NCI-H345 treated with DMSO at 0.1 percent for 48 hours (cell line): ENCODE data around the gene ADD2.

ENCODE experiments used
- DNase-seq: peaks from one replicate; lab custom pipeline; 2025; ENCODE audit not compliant: unreplicated experiment; lab: John Stamatoyannopoulos, UW

Gene ADD2

GRCh38 chr2:70707706-70708105 lies 60.3 kb downstream of the ADD2 start:
- DNase-seq = no peak

DNA sequence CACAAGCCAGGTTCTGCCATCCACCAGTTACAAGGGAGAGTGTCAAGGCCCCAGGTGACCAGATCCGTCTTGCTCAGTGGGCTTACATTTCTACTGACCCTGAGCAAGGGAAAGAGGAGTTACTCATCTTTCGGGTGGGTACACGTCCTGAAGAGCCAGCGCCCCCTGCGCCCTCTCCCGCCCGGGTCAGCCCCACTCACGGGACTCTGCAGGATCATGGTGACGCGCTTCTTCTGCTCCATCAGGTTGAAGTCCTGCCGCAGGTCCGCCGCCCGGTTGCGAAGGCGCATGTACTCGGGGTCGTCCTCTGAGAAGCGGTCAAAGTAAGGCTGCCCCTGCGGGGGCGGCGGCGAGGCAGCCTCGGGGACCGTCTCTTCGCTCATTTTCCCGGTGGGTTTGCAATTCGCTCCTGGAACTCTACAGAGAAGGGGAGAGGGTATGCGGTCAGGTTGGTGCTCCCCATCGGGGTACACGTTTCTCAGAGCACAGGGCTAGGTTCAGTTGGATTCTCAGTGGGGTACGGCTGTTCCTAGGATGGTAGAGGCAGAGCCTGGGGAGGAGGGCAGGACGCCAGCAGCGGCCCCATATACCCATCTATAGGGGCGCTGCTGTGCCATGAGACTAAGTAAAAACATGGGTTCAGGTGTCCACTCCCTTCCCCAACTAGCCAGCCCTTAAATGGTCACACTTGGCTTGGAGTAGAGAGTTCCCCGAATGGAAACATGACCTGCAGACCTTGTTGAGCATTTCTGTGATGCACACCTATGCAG lies 61.8 kb downstream of the ADD2 start:
- no peak for DNase-seq

DNA sequence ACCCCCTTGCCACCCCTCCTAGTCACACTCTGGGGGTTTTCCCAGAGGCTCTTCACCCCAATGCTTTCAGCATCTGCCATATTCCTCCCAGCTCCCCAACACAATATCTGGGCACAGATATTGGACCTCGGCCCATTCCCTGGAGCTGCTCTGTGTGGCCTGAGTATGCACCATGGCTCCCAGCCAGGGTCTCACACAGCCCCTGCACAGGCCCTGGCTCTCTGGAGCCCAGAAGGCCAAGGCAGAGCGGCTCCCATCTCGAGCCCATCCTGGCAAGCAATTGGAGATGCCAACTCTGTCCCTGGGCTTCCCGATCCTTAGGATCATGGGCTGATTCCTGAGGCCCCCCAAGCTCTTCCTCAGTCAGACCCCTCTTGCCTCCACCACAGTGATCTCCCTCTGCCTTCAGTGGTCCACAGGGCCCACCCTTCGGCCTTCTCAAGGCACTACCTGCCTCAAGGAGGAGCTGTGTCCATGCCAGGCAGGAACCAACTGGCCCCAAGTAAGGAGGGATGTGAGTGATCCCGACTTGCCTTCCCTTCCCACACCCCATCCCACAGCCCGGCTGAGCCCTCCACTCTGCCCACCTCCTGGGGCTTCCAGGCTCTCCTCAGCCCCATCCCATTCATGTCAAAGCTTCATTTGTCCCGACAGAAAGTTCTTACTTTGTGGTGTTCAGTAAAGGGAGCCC lies 62.7 kb downstream of the ADD2 start:
- no peak for DNase-seq

- no peak for DNase-seq
Observed at GRCh38 chr2:70703900-70704549, 64.0 kb downstream of the ADD2 start.

- no peak for DNase-seq
Observed at GRCh38 chr2:70702711-70703395, 65.1 kb downstream of the ADD2 start.

- DNase-seq = no peak
Observed at GRCh38 chr2:70698847-70699246, 69.2 kb downstream of the ADD2 start.

DNA sequence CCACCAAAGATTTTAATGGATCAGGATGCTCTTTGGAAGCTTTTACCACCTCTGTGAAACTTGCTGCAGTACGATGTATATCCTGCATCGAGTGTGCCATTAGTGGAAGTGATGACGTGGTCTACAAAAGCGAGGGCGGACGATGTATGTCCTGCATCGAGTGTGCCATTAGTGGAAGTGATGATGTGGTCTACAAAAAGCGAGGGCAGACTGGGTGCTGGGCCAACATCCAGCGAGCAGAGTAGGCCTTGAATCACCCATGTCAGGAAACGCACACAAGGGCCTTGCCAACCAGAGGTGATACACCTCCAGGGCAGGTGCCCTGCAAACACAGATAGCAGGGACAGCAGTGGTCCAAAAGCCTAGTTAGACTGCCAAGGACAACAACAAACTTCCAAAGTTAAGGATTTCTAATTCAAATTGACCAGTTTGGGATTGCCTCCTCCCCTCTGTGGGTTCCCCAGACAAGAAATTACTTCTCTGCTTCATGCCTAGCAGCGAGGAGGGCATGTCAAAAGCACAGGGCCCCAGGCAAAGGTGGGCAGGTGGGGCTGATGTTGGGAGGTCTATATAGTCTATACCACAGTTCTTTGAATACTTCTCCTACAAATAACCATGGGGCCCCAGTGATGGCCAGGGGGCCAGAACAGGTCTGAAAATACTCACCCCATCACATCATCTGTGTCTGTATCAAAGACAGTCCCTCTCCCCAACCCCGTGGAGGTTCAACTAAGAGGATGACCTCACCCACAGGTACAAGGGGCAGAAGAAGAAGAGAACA lies 70.2 kb downstream of the ADD2 start:
- no peak for DNase-seq

DNA sequence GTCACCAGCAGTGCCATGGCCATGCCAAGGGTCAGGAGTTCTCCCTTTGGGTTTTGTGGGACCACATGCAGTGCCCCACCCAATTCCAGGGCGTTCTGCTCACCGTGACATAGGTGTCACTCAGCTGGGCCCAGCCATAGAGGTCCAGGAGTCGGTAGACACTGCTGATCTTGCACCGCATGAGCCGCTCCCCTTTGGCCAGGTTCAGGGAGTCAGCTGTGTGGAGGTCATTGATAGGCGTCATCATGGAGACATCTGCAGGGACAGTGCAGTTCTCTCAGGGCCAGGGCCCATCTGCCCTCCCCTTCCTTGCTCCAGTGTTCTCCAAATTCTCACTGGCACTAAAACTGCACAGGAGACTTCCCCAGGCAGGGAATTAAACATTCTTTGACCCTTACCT lies 71.9 kb downstream of the ADD2 start:
- DNase-seq = no peak

DNA sequence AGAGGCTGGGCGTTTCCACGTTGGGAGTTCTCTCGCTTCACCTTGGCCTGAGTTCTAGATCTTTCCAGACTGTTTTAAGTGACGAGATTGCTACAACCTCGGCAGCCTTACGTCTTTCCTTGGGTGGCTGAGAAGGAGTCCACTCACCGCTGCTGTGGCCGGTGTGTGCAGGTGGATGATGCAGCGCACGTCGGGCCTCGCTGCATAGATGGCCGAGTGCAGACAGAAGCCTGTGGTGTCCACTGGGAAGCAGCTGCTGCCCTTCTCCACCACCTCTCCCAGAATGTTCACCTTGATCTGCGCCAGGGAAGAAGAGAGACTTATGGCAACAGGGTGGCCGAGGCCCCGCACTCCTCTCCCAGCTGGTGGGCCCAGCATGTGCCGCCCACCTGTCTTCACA lies 75.7 kb downstream of the ADD2 start:
- DNase-seq = no peak

- no peak for DNase-seq
Observed at GRCh38 chr2:70691497-70692140, 76.4 kb downstream of the ADD2 start.

DNA sequence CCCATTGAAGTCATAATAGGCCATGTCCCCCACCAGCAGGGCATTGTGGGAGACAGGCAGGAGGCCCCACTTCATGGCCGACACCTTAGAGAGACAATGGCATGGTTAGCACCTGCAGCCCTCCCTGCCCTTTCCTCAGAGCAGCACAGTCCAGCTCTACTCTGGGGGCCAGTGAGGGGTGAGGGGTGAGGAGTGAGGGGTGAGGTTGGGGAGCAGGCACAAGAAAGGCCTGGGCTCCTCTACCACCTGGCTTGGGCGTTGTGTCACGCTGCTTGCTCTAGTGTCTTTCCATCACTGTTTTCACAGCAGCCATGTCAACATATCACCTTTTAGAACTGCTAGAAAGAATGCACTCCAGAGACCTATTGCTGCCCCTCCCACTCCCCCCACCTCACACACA lies 77.2 kb downstream of the ADD2 start:
- DNase-seq = peak; percentile 95

DNA sequence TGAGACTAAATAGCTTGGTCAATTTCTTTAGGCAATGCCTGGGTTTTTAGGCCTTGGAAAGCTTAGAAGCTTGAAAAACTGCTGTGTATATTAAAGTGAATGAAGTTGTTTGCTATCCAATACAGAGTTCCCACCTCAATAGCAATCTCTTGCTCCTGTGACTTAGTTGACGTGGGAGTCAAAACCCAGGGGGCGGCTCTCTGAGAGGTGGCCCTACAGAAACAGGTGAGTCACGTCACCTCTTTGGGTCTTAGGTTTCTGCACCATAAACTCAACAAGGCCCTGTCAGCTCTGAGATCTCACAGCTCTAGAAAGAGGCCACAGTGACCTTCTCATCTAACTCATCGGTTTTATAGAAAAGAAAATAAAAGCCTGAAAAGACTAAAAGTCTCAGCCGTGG lies 79.6 kb downstream of the ADD2 start:
- DNase-seq = no peak

GRCh38 chr2:70687461-70687795 lies 80.6 kb downstream of the ADD2 start:
- DNase-seq = no peak

- no peak for DNase-seq
Observed at GRCh38 chr2:70686577-70687460, 81.2 kb downstream of the ADD2 start.

GRCh38 chr2:70685771-70686171 lies 82.2 kb downstream of the ADD2 start:
- no peak for DNase-seq

DNA sequence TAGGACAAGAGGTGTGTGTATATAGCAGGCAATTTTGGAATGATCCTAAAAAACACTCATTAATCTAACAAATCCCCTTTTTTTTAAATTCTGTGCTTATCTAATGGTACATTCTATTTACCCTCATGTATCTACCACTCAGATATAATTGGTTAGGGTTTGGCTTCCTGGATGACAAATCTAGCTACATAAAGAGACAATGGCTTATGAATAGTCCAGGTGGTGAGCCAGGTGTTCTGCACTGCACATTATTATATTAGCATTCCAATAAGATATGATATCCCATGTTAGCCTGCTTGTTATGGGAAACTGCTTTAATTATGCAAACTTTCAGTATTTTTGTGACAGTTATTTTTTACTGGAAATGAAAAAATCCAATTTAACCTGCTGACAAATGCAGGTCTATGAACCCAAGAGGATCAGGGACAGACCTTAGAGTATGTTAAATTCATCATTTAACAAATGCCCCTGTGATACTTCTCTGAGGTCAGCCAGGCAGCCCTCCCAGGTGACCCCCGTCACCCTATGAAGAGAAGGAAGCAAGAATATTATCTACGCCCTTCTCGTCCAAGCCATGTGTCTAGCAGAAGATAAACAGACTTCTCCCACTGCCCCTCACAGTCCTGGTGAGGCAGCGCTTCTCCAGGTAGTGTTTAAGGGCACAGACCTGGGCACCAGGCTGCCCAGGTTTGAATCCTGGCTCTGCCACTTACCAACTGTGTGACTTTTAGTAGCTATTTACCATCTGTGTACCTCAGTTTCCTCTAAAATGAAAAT lies 83.0 kb downstream of the ADD2 start:
- DNase-seq = no peak

GRCh38 chr2:70683455-70683854 lies 84.5 kb downstream of the ADD2 start:
- no peak for DNase-seq

DNA sequence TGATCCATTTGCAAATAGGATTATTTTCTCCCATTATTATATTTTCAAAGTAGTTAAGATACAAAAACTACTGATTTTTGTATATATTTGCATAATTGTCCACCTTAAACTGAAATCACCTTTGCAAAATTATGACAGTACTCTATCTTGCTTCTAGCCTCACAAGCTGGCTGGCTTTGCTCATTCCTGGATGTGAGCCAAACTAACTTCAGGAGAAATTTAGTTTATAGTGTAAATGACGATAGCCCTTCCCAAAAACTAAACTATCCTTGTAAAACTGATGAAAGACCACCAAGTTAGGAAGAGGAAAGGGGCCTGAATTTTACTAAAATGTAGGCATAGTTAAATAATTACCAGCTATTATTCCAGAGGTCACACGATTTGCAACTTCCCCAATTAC lies 87.3 kb downstream of the ADD2 start:
- DNase-seq = no peak

DNA sequence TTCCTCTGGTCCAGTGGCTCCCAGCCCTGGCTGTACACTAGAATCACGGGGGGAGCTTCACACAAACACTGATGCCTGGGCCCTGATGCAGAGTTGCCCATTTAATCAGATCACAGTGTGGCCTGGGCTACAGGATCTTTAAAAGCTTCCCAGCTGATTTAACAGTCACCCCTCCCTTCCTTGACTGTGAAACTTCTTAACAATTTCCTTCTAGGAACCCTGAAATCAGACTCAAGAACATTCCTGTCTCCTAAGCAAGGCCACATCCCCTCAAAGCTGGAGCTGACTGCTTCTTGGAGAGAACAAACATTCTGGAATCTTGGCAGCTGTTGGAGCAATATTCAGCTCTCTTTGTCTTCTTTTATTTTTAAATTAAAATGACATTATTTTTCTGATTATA lies 88.7 kb downstream of the ADD2 start:
- no peak for DNase-seq
